ENCODE data around the gene CCNYL1.

DNA sequence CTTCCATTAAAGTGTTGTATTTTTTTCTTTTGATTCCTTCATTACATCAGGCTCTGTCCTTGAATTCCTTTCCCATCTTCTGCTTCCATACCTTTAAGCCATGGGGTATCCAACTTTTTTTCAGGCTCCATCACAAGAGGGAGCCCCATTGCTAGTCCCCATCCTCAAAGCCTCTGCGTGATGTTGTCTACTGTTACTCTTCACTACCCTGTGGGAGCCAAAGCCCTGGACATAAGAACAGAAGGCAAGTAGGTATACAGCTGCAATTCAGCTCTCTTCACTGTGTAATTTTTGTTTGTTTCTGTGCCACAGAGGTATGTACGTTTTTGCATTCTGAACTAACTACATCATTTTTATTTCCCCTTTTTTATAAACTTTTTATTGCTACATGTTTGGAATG lies 36.6 kb upstream of the CCNYL1 start:
- TF ChIP-seq, protein P1, sequence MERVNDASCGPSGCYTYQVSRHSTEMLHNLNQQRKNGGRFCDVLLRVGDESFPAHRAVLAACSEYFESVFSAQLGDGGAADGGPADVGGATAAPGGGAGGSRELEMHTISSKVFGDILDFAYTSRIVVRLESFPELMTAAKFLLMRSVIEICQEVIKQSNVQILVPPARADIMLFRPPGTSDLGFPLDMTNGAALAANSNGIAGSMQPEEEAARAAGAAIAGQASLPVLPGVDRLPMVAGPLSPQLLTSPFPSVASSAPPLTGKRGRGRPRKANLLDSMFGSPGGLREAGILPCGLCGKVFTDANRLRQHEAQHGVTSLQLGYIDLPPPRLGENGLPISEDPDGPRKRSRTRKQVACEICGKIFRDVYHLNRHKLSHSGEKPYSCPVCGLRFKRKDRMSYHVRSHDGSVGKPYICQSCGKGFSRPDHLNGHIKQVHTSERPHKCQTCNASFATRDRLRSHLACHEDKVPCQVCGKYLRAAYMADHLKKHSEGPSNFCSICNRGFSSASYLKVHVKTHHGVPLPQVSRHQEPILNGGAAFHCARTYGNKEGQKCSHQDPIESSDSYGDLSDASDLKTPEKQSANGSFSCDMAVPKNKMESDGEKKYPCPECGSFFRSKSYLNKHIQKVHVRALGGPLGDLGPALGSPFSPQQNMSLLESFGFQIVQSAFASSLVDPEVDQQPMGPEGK (CRISPR knock-in tag; IDR thresholded peaks at IDR 0.05; ENCODE audit: borderline replicate concordance) = no peak
- TF ChIP-seq ZNF565 (CRISPR knock-in tag; conservative IDR thresholded peaks at IDR 0.05; ENCODE audit: low read depth) = no peak
- TF ChIP-seq OSR1 (CRISPR knock-in tag; IDR thresholded peaks at IDR 0.05) = no peak
- TF ChIP-seq, protein P2, sequence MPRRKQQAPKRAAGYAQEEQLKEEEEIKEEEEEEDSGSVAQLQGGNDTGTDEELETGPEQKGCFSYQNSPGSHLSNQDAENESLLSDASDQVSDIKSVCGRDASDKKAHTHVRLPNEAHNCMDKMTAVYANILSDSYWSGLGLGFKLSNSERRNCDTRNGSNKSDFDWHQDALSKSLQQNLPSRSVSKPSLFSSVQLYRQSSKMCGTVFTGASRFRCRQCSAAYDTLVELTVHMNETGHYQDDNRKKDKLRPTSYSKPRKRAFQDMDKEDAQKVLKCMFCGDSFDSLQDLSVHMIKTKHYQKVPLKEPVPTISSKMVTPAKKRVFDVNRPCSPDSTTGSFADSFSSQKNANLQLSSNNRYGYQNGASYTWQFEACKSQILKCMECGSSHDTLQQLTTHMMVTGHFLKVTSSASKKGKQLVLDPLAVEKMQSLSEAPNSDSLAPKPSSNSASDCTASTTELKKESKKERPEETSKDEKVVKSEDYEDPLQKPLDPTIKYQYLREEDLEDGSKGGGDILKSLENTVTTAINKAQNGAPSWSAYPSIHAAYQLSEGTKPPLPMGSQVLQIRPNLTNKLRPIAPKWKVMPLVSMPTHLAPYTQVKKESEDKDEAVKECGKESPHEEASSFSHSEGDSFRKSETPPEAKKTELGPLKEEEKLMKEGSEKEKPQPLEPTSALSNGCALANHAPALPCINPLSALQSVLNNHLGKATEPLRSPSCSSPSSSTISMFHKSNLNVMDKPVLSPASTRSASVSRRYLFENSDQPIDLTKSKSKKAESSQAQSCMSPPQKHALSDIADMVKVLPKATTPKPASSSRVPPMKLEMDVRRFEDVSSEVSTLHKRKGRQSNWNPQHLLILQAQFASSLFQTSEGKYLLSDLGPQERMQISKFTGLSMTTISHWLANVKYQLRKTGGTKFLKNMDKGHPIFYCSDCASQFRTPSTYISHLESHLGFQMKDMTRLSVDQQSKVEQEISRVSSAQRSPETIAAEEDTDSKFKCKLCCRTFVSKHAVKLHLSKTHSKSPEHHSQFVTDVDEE (CRISPR knock-in tag; IDR thresholded peaks at IDR 0.05) = no peak
- TF ChIP-seq RARB (CRISPR knock-in tag; IDR thresholded peaks at IDR 0.05) = no peak
- no peak for TF ChIP-seq CSDC2 (CRISPR knock-in tag; IDR thresholded peaks at IDR 0.05)
